HCT116 (cell line): ENCODE measurements around the gene DMD. TPM values are rescaled to one million over a fixed set of nuclear protein-coding genes. Genes with fewer than 3 reads are reported as not detected.

ENCODE experiments used
- ATAC-seq: fragments of 200-7000 bp; cut with Tn5 transposase; 2 replicates; pipeline ENCODE4 v1.9.1; 2020; ENCODE audit warnings: mild to moderate bottlenecking, moderate library complexity
- BruUV-seq: library from RNA; stranded (reverse); fragments of 400-500 nt; replicated peaks from 2 replicates; lab custom pipeline; 2021; lab: Mats Ljungman, UMichigan
- CTCF ChIA-PET: fragments of 300-600 bp; sonication (Branson Sonifier 250); formaldehyde crosslinking; loops from one replicate; lab custom pipeline; 2021; ENCODE audit warnings: antibody characterized with exemption; lab: Charles Lee
- POLR2A ChIA-PET: fragments of 300-600, 350-600 bp; sonication (Branson Sonifier 250); formaldehyde crosslinking; loops from one replicate; lab custom pipeline; 2021; ENCODE audit warnings: antibody characterized with exemption; lab: Charles Lee
- RAD21 ChIA-PET, 2 experiments: fragments of 300-600 bp; sonication (Branson Sonifier 250); formaldehyde crosslinking; loops; one replicate each; lab custom pipeline; 2023; ENCODE audit warnings: low total read pairs in 2 of 2; ENCODE audit not compliant: uncharacterized antibody in 2 of 2, unreplicated experiment in 2 of 2, low non-redundant PET in 1 of 2; lab: Charles Lee
- DNase-seq: peaks from one replicate; pipeline ENCODE4 v3.0.0-alpha.2; 2010; ENCODE audit warnings: low read depth, low spot score
- H2AFZ ChIP-seq: fragments of 200-600 bp; shearing (Covaris generic), sonication (generic); 2 replicates; pipeline ENCODE4 v1.6.1; 2017; ENCODE audit warnings: low read depth, mixed run types, mixed read lengths, antibody characterized with exemption, low read length; ENCODE audit not compliant: poor library complexity, severe bottlenecking
- H3K27ac ChIP-seq: 2 replicates; pipeline ENCODE4 v1.5.1; 2012; ENCODE audit warnings: low read depth, low read length
- H3K27me3 ChIP-seq: fragments of 200-600 bp; sonication (generic); 2 replicates; pipeline ENCODE4 v1.6.1; 2016; ENCODE audit warnings: mixed run types, low read length, mixed read lengths; ENCODE audit not compliant: insufficient read depth
- H3K36me3 ChIP-seq, 2 experiments: fragments of 200-500 bp in 1 of 2; fragments of 200-600 bp in 1 of 2; sonication (Bioruptor generic) in 1 of 2; sonication (generic) in 1 of 2; 2 replicates each; pipeline versions ENCODE4 v1.5.1 to v1.6.1; 2014 to 2016; ENCODE audit warnings: low read length in 2 of 2, inconsistent platforms in 1 of 2, mixed read lengths in 1 of 2, mixed run types in 1 of 2; ENCODE audit not compliant: insufficient read depth in 2 of 2, control insufficient read depth in 1 of 2
- H3K4me1 ChIP-seq, 2 experiments: fragments of 200-600 bp in 1 of 2; sonication (generic) in 1 of 2; 2 replicates each; pipeline versions ENCODE4 v1.5.1 to v1.6.1; 2012 to 2017; ENCODE audit warnings: low read length in 2 of 2, inconsistent platforms in 1 of 2, mild to moderate bottlenecking in 1 of 2, mixed read lengths in 1 of 2, mixed run types in 1 of 2, moderate library complexity in 1 of 2; ENCODE audit not compliant: insufficient read depth in 2 of 2, control insufficient read depth in 1 of 2
- H3K4me2 ChIP-seq: fragments of 200-600 bp; sonication (generic); 2 replicates; pipeline ENCODE4 v1.6.1; 2017; ENCODE audit warnings: mixed run types, low read length, mixed read lengths
- H3K4me3 ChIP-seq, 2 experiments: fragments of 200-600 bp in 1 of 2; sonication (generic) in 1 of 2; replicated peaks in 1 of 2; 2 replicates each; pipeline ENCODE4 v1.5.1; 2011 to 2016; ENCODE audit warnings: low read length in 2 of 2, control low read depth in 1 of 2, low read depth in 1 of 2, mild to moderate bottlenecking in 1 of 2, mixed read lengths in 1 of 2, mixed run types in 1 of 2
- H3K79me2 ChIP-seq: fragments of 200-600 bp; sonication (generic); 2 replicates; pipeline ENCODE4 v1.6.1; 2017; ENCODE audit warnings: mild to moderate bottlenecking, mixed run types, low read length, moderate library complexity, mixed read lengths; ENCODE audit not compliant: insufficient read depth
- H3K9ac ChIP-seq: fragments of 200-600 bp; sonication (generic); 2 replicates; pipeline ENCODE4 v1.6.1; 2016; ENCODE audit warnings: low read length, mixed read lengths
- H3K9me2 ChIP-seq: fragments of 200-600 bp; sonication (generic), shearing (Covaris generic); 2 replicates; pipeline ENCODE4 v1.6.1; 2017; ENCODE audit warnings: mixed run types, mild to moderate bottlenecking, moderate library complexity; ENCODE audit not compliant: insufficient read depth
- H3K9me3 ChIP-seq, 2 experiments: fragments of 200-500 bp in 1 of 2; fragments of 200-600 bp in 1 of 2; sonication (Bioruptor generic) in 1 of 2; sonication (generic) in 1 of 2; 2 replicates each; pipeline ENCODE4 v1.6.1; 2014 to 2017; ENCODE audit warnings: low read length in 2 of 2, mixed read lengths in 2 of 2, inconsistent platforms in 1 of 2, low read depth in 1 of 2, mild to moderate bottlenecking in 1 of 2, mixed run types in 1 of 2, moderate library complexity in 1 of 2; ENCODE audit not compliant: control insufficient read depth in 1 of 2, insufficient read depth in 1 of 2
- H4K20me1 ChIP-seq: fragments of 200-600 bp; sonication (generic), shearing (Covaris generic); 2 replicates; pipeline ENCODE4 v1.6.1; 2017; ENCODE audit warnings: mixed run types, mild to moderate bottlenecking, moderate library complexity; ENCODE audit not compliant: insufficient read depth
- ATF3 ChIP-seq: IDR thresholded peaks from 2 replicates; pipeline ENCODE4 v1.6.1; 2012
- CBX3 ChIP-seq: IDR thresholded peaks from 2 replicates; pipeline ENCODE4 v1.6.1; 2012; ENCODE audit warnings: low read depth
- CEBPB ChIP-seq: IDR thresholded peaks from 2 replicates; pipeline ENCODE4 v1.6.1; 2012; ENCODE audit warnings: low read depth
- EGR1 ChIP-seq: IDR thresholded peaks from 2 replicates; pipeline ENCODE4 v1.6.1; 2012; ENCODE audit warnings: low read depth
- ELF1 ChIP-seq: IDR thresholded peaks from 2 replicates; pipeline ENCODE4 v1.6.1; 2012; ENCODE audit warnings: low read depth, borderline replicate concordance
- EZH2 ChIP-seq: fragments of 200-600 bp; sonication (generic); IDR thresholded peaks from 2 replicates; pipeline ENCODE4 v1.6.1; 2017; ENCODE audit warnings: antibody characterized with exemption, mixed run types
- EZH2phosphoT487 ChIP-seq: fragments of 200-600 bp; IDR thresholded peaks from 2 replicates; pipeline ENCODE4 v1.6.1; 2018; ENCODE audit warnings: antibody characterized with exemption, borderline replicate concordance
- JUND ChIP-seq: IDR thresholded peaks from 2 replicates; pipeline ENCODE4 v1.6.1; 2012
- MAX ChIP-seq: IDR thresholded peaks from 2 replicates; pipeline ENCODE4 v1.6.1; 2012
- POLR2A ChIP-seq: IDR thresholded peaks from 2 replicates; pipeline ENCODE4 v1.7.0; 2011; ENCODE audit warnings: borderline replicate concordance; ENCODE audit not compliant: insufficient read depth, insufficient read length; ENCODE audit errors: extremely low read depth
- POLR2AphosphoS5 ChIP-seq: IDR thresholded peaks from 2 replicates; pipeline ENCODE4 v1.6.1; 2011; ENCODE audit warnings: mild to moderate bottlenecking, low read depth, low read length, moderate library complexity
- RAD21 ChIP-seq: IDR thresholded peaks from 2 replicates; pipeline ENCODE4 v1.6.1; 2012; ENCODE audit warnings: low read depth, mild to moderate bottlenecking
- REST ChIP-seq: IDR thresholded peaks from 2 replicates; pipeline ENCODE4 v1.6.1; 2012; ENCODE audit warnings: low read depth
- SIN3A ChIP-seq: IDR thresholded peaks from 2 replicates; pipeline ENCODE4 v1.6.1; 2012; ENCODE audit warnings: low read depth
- SP1 ChIP-seq: IDR thresholded peaks from 2 replicates; pipeline ENCODE4 v1.6.1; 2012; ENCODE audit warnings: low read depth
- TCF7L2 ChIP-seq: IDR thresholded peaks from 2 replicates; pipeline ENCODE4 v1.7.0; 2011; ENCODE audit warnings: borderline replicate concordance, inconsistent platforms; ENCODE audit not compliant: insufficient read depth, insufficient read length; ENCODE audit errors: extremely low read depth
- YY1 ChIP-seq: IDR thresholded peaks from 2 replicates; pipeline ENCODE4 v1.6.1; 2011; ENCODE audit warnings: low read length, low read depth, moderate library complexity, mild to moderate bottlenecking; ENCODE audit not compliant: insufficient replicate concordance; ENCODE audit errors: extremely low read depth
- ZBTB33 ChIP-seq: IDR thresholded peaks from 2 replicates; pipeline ENCODE4 v1.6.1; 2011; ENCODE audit warnings: mild to moderate bottlenecking, low read length, moderate library complexity; ENCODE audit not compliant: insufficient replicate concordance; ENCODE audit errors: extremely low read depth
- ZFX ChIP-seq: fragments of 450-650 bp; IDR thresholded peaks from 2 replicates; pipeline ENCODE4 v1.6.1; 2017
- intact Hi-C: fragments of 100-400 bp; cut with micrococcal nuclease; formaldehyde crosslinking; loops from 2 replicates; pipeline ENCODE4 v1.10.0; 2022
- total RNA-seq: library from RNA; stranded (reverse); gene quantifications from one replicate; pipeline ENCODE4 v1.2.1, GENCODE V29; 2021; ENCODE audit not compliant: unreplicated experiment

DMD gene
- total RNA-seq, 1 experiment from 2014 or later = 0.05 TPM

- no peak for TF ChIP-seq CEBPB
These were observed 1917.9 kb downstream of the DMD start (continued) for GRCh38 chrX:31293409-31293808.

- Histone ChIP-seq H3K27ac (no peak overlapping the region), H3K4me2 (no peak overlapping the region), H3K4me1 (no peaks in the 10 kb centered on the region), H3K9me2 (no peaks in the 10 kb centered on the region), H4K20me1 (no peaks in the 10 kb centered on the region), H3K9ac (no peak overlapping the region), H3K9me3 (no peaks in the 10 kb centered on the region), H3K79me2 (no peaks in the 10 kb centered on the region), H3K27me3 (no peaks in the 10 kb centered on the region), H3K4me3 (no peak overlapping the region), H2AFZ (no peak overlapping the region), H3K36me3 (no peaks in the 10 kb centered on the region)
- POLR2A ChIA-PET = no interaction called here
- CTCF ChIA-PET = no interaction called here
- BruUV-seq = no TSS peak
- TF ChIP-seq CEBPB (no peak), SP1 (no peak), POLR2AphosphoS5 (no peak), EGR1 (no peak), MAX (no peak), POLR2A (no peak), ZFX (no peak), CBX3 (no peak), EZH2 (no peak), RAD21 (no peak), ZBTB33 (no peak), EZH2phosphoT487 (no peak), TCF7L2 (no peak), SIN3A (no peak), REST (no peak), ELF1 (no peak), YY1 (no peak), JUND (no peak), ATF3 (no peak)
- DNase-seq (no peak), ATAC-seq (no peak)
- RAD21 ChIA-PET = no interaction called here
- intact Hi-C loops = no loop called here
These were observed 1920.2 kb downstream of the DMD start for GRCh38 chrX:31291131-31291530.
